Measurements from ENCODE around the gene EDN2.

The EDN2 gene

DNA sequence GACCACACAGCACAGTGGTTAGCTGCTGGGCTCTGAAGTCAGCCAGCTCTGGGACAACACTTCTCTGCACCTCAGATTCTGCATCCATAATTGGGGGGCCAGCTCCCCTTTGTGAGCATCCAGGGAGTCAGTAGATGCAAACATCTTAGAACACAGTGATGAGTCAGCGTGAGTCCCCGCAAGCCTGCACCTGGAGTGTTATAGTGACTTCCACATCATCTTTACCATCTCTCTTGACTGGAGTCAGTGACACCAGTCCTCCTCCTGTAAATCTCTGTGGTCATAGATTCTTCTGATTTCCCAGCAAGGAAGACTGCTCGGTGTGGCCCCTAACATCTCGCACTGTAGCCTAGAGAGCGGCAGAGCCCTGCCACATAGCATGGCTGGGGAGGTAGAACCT is 13.9 kb upstream of the EDN2 start:
- DNase-seq = no peak

DNA sequence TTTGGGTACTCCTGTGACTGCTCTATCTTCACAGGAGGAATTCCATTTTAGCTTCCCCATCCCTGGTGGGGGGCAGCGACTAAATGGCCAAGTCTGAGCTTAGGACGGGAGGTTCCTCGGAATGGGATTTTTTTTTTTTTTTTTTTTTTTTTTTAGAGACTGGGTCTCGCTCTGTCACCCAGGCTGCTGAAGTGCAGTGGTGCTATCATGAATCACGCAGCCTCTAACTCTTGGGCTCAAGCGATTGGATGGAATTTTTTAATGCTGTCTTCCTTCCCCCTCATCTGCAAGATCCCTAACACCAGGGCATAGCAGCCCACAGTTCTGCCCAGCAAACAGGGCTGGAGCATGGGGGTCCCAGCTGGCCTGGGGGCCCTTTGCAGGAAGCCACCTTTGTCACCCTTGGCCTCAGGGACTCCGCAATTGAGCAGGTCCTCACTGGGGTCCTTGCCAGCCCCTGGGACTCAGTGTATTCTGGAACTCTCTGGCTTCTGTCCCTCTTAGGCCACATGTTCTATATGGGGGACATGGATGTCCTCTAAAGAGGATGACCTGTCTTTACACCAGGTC is 13.1 kb upstream of the EDN2 start:
- no peak for DNase-seq

DNA sequence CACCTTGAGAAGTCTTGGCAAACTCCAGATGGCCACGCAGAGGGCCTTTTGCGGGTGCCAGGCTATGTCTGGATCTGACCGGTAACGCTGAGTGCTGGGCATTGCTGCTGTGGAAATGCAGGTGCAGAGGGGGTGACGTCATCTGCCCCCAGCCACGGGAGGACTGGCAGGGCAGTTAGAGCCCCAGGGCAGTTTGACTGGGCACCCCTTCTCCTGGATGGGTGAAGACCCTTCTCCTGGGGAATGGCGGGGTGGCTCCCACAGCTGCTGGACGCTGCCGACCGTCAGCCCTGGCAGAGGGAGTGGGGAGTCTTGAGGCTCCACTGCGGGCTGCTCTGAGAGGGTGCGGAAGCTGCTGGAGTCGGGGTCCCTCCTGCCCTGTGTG is 12.6 kb upstream of the EDN2 start:
- no peak for DNase-seq

DNA sequence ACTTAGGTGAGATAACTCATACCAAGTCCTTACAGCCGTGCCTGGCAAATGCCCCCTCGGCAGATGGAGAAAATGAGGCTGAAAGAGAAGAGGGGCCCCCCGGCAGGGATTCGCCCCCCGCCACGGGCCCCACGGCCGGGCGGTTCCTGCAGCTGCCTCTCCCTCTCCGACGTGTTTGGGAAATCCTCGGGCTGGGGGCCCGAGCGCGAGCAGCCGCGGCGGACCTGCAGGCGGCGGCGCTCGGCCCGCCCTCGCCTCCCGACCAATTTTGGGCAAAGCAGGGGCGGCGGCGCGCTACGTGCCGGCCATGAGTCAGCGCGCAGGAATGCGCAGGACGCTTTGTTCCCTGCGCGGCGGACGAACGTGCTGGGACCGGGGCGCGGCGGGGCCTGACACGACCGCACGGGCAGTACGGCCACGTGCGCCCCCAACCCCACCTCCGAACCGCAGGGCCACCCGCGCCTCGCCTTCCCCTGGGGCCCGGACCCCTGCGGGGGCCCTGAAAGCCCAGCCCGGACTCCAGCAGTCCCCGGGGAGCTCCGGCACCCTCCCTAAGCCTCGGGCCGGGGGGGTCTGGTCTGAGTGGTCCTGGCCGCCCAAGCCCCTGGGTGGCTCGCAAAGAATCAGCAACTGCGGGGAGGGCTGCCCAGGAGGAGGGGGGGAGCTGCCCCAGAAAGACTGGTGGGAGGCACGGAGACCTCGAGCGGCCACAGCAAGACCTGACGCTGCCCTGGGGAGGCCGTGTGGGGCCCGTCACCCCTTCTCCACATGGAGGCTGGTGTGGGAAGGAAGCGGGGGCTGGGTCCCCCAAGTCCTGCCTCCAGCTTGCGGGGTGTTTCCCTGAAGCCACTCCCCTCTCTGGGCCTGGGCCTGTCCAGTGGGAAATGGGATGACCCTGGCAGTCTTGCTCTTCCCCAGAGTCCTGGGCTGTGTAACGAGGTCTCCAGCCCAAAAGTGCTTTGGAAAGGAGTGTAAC is 11.9 kb upstream of the EDN2 start:
- DNase-seq = peak in 1 of 5 donors; percentile 41

DNA sequence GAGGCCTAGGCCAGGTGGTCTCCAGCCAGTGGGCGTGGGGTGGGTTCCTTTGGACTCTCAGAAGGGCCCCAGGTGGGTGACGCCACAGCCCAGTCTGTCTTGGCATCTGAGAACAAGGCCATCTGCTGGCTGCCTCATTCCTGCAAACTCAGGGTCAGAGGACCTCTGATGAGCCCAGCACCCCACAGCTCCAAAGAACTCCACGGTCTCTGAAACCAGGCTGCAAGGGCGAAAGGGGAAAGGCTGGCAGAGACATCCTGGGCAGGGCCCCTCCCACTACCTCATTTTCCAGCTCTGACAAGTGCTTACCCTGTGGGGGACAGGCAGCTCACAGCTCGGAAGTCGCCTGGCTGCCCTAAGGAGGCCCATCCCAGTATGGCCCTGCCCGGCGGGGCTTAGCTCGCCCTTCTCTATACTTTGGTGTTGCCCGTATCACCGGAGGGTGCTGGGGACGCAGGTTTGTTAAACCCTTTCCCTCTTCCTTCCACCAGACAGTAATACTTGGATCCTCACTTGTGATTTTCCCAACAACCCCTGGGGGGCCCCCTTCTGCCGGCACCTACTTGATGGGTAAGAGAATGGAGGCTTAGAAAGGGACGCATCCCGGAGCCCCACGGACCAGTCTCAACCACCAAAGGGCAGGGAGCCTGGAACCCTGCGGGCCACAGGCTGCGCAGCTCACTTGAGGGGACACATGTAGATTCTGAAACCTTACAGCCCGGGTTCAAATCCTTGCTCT is 10.9 kb upstream of the EDN2 start:
- DNase-seq = peak in 1 of 5 donors; percentile 14

DNA sequence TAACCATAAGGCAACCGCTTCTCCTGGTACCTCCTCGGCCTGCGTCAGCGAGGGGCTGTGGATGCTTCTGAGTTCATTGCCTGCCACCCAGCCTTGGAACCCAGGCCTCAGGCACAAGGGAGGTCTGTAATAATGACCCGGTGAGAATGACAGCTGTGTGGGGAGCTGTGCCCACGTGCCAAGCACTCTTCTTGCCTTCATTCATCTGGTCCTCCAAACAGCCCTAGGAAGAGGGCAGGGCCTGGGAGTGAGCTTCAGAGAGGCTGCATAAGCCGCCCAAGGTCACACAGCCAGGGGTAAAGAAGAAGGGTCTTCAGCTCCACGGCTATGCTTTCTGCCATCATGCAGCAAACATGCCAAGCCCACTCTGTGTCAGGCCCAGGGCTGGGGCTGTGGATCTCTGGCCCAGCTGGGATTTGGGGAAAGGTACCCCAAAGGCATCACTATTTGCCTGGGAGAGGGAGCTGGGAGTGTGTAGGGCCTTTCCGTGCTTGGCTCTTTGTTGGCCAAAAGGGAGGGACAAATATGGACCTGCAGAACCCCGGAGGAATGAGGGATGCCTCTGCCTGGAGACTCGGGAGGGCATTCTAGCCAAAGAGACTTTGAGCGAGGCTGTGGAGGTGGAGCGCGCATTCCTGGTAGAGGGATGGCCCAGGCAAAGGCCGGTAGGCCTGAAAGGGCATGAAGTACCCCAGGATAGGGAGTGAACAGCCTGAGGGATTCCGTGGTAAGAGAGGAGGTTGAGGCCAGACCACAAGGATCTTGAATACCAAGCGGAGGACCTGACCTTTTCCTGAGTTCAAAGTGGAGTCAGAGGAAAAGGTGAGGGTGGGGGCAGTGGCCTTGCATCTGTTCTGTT is 10.1 kb upstream of the EDN2 start:
- DNase-seq = no peak

DNA sequence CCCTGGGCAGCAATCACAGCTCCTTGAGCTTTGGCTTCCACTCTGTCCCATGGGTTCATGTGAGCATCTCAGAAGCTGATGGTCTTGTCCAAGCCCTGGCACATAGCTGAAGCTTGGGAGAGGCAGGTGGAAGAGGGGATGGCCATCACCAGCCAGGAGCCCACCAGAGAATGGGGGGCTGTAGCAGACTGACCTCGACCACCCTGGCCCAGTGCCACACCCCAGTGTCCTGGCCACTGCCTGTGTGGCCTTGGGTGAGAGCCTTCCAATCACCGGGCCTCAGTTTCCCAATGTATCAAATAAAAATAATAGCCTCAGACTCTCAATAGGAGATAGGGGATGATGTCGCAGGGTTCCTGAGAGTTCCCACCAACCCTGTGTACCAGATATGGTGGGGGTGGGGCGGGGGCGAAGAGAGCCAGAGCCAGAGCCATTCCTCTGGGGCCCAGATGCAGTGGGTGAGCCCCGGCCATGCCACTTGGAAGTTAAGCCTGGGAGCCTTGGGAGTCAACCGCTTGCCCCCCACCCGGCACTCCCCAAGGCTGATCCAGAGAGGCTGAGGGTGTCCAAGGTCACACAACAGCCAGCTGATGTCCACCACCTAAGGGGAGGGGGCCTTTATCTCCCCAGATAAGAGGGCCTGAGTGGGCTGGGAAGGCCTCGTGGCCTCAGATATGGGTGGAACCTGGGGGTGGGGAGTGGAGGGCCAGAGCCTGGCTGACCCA is 9.3 kb upstream of the EDN2 start:
- no peak for DNase-seq

DNA sequence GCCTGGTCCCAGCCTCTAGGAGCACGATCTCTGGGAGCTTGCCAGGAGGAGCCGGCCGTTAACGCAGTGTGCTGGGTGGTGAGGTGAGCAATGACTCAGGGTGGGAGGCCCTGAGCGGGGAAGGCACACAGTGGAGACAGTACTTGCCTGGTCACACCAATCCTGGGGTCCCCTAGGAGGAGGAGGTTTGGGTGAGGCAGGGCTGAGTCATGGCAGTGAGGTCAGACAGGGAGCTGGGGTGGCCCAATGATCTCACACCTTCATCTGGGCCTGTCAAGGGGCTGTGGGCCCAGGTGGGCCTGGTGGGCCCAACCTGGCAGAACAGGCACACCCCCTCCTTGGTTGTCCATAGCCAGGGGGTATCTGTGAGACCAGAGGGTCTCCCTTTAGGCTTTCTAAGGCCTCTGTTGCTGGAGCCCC is 8.6 kb upstream of the EDN2 start:
- DNase-seq = no peak

DNA sequence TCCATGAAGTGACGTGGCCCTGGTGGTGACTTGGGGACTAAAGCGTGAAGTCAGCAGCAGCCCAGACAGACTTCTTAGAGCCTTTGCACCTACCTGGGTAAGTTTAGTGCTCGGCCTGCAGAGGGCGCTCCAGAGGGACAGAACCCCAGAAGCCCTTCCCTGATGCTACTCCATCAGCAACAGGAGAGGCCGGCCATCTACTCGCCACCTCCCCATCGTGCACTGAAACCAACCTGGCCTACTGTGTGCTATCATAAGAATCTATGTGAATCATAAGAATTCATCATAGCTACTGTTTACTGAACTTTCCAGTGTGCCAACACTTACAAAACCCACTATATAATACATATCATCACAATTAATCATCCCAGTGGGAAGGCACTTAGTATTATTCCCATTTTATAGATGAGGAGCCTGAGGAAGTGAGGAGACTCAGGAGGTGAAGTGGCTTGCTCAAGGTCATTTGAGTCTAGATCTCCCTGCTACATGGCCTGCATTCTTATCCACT is 7.9 kb upstream of the EDN2 start:
- peak in 1 of 5 donors; percentile 47 for DNase-seq

DNA sequence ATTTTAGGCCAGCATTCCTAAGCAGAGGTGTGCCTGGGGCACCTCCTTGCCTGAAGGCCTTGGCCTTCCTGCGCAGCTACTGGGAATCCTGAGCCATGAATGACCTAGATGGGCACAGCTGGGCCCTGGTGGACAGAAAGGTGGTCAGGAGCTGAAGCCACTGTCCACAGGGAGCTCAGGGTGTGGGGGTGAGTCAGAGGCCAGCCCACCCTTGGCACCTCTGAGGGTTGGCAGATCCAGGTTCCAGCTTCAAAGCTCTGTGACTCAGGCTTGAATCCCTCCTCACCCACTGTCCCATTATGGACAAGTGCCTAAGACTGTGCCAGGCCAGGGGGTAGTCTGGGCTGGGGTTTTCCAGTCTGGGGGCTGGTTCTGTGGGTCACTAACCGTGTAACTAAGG is 6.4 kb upstream of the EDN2 start:
- DNase-seq = no peak

DNA sequence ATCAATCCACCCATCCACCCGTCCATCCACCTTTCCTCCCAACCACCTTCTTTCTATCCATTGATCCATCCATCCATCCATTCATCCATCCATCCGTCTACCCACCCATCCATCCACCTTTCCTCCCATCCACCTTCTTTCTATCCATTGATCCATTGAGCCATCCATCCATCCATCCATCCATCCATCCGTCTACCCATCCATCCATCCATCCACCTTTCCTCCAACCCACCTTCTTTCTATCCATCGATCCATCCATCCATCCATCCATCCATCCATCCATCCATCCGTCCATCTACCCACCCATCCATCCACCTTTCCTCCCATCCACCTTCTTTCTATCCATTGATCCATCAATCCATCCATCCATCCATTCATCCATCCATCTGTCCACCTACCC is 5.1 kb upstream of the EDN2 start:
- no peak for DNase-seq

DNA sequence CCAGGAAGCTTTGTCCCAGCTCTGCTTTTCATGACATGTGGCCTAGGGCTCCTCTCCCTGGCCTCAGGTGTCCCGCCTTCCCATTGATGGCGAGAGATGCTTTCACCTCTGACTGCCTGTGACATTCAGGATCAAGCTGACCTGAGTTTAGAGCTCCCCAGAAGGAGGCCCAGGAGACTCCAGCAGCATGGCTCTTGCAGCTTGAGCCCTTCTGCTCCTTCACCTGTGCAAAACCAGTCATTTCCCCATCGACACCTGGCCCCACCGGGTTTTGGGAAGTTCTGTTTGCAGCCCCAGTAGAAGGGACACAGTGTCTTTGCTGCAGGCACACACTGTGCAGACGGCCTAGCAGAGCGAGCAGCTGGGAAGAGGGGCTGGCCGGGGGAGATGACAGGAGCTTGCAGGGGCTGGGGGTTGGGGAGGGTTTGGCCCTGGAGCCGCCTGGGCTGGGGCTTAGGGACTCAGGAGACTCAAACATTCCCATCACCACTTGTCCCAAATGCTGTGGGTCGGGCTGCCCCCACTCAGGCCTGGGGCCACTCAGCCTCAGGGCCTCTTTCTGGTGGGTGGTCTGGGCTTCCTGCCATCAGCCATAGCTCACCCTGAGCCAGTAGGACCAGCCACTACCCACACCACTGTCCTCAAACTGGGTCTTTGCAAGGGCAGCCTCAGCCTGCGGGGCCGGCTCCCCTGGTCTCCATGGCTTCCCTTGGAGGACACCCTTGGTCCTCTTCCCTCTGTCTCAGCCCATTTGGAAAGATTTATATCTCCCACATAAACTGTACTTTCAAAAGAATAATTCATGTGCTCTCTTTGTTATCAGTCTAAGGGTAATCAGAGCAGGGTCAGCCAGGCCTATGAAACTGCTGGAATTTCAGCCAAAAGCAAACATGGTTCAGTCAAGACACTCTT is 3.8 kb upstream of the EDN2 start:
- no peak for DNase-seq

DNA sequence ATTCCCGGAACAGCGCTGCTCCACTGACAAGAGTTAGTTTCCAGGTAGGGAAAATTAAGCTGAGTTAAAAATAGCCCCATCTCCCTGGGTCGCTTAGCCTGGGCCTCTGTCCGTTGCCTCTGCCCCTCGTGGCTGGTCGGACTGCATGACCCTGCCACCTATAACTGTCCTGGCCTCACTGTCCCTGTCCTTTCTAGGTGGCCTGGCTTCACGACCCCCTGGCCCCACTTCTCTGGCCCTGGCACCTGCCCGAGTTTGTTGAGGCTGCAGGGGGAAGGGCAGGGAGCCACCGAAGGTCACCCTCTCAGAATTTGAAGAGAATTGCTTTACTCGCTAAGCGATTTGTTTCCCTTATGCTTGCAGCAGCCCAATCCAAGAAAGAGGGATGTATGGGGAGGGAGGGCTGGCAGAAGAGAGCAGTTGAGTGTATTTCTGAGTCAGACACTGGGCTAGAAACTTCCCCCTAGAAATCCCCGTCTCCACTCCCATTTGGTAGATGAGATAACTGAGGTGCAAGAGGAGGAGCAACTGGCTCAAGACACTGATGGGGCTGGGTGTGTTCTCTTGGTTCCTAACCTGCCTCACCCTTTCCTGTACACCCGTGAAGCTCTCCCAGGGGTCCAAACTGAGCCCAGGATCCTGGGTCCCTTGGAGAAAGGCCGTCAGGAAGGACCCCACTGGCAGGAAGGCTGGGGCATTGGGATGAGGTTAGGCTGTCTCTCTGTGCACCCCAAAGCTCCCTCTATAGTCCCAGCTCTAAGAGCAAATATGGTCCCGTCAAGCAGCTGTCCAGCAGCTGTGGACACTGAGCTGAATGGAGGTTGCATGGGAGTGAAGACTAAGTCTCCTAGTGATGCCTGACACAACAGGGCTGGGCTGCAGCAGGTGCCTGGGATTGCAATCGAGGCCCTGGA is 2.9 kb upstream of the EDN2 start:
- peak in 1 of 5 donors; percentile 37 for DNase-seq

DNA sequence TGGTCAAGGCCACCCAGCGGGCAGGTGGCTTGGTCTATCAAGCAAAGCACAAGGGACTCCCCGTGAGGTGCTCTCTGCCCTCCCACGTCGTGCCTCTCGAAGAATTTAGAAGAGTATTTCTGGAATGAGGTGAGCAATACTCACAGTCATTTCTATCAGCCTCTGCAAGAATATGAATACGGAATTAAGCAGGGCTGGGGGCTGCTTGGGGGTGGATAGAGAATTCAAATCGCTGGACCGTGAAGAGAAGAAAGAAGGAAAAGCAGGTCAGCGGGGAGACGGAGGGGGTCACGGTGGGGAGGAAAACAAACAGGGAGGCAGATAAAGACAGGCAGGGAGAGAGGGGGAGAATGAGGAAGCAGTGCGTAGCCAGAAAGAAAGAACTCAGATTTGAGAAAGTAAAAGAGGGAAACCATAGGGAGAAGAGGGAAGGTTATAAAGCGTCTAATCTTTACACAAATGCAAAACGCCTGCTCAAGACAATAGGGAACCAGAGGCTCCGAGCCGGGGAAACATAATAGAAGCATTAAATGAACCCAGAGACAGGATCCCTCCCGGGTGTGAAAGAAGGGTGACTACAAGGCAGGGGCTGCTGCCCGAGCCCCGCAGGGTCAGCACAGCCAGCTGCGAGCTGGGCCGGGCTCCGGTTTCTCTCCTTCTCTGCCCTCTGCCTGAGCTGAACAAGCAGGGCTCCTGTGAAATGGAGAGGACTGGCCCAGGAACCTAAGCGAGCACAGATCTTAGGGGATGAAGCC is 2.1 kb upstream of the EDN2 start:
- no peak for DNase-seq

DNA sequence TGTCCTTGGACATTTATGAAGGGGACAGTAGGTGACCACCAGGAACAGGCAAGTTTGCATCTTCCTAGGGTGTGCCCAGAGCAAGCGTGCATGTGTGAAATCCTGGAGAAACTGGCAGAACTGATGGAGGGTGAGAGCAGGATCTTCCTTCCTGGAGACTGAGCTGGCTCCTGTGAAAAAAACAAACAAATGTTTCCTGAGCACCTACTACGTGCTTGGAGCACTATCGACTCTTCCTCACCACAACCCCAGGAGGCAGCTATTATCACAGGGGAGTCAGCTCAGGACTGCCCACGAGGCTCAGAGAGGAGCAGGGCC is 1.5 kb upstream of the EDN2 start:
- no peak for DNase-seq

DNA sequence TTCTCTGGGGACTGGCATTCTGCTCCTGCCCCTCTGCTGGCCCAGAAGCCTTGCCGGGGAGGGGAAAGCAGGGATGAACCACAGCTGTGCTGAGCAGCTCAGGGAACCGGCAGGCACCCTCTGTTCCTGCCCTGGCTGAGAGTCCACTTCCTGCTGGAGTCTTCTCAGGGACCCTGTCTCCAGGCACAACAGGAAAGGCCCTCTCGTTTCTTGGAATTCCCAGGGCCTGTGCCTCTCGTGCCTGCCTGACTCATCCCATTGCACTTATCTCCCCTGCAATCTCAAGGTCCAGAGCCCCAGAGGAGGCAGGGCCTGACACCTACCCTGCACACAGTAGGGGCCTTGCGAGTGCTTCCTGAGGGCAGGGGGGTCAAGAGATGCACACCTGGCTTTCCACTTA is 1.1 kb upstream of the EDN2 start:
- DNase-seq = no peak

DNA sequence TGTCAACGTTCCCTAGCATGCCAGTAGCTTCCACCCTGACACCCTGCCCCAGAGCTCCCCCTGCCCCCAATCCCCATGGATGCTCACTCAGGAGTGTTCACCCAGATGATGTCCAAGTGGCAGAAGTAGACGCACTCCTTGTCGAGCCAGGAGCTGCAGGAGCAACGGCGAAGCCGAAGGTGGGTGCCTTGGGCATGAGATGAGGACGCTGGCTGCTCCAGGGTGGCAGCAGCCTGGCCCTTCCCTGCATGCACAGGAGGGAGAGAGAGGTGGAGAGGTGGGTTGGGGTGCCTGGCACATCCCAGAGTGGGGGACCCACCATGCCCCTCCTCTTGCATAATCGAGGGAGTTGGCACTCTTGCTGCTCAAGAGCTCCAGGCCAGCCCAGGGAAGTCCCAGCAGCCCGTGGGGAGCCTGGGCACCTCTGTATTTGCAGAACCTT is 502 bp downstream of the EDN2 start:
- no peak for DNase-seq

DNA sequence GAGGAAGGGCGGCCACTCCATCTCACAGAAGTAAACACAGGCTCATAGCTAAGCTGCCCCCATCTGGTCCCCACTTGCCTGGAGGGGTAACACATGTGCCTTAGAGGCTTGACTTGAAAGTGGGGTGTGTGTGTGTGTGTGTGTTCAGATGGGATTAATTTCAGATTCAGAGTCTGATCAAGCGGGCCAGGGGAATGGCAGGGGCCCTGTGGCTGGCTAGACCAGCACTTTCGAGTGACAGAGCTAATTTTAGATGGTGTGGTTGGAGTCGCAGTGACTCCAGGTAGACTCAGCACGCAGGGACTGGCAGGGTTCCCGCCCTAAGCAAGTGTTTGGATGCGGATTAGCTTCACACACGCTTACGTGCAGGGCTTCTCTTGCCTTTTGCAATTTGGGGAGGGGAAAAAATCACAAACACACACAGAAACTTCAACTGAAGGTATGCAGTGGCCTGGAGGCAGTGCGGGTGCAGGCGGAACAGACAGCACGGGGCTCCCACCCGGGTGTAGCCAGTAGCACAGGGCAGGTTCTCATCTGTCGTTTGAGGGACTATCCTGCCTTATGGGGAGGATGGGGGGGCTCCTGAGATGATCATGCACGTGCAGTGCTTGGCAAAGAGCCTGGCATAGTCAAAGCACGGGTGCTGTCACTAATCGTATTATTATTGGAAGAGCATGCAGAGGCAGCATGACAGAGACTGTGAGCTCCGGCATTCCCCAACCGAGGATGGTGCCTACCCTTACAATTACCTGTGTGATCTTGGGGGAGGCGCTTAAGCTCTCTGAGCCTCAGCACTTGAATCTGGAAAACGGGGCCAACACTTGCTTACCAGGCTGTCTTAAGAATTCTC is 1.3 kb downstream of the EDN2 start:
- no peak for DNase-seq

All from T-helper 1 cell (primary cell).